ENCODE data around the gene FOXC2.
A peak's percentile ranks its signal among the peaks of the same experiment; 100 is the strongest.

Gene FOXC2

DNA sequence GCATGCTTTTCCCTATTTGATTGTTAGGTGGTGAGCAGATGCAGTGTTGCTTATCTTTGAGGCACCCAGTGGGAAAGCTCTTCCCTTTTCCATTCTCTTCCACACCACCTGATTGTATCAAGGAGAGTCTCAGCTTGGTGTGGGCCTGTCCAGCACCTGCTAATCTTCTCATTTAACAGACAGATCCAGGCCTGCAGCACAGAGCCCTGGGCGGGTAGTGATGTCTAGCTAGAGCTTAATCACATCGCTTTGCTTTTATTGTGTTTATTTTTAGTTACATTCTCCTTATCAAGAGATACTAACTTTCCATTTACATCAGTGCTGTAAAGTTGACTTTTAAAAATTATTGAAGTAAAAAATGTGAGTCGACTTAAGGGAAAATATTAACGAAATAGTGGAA, 35.9 kb downstream of the FOXC2 start:
- ChIA-PET CTCF (interaction anchor here (1.3 kb wide), 1 partner anchor 11 kb away, joined by 3 read pairs; no protein-coding TSS in a partner anchor), POLR2A (no interaction called here)
- no peak for DNase-seq (ENCODE audit: low read depth, low spot score)
- no peak overlapping the region for H3K4me3 ChIP-seq (ENCODE audit: low read depth, low read length)
- TF ChIP-seq, protein P1, sequence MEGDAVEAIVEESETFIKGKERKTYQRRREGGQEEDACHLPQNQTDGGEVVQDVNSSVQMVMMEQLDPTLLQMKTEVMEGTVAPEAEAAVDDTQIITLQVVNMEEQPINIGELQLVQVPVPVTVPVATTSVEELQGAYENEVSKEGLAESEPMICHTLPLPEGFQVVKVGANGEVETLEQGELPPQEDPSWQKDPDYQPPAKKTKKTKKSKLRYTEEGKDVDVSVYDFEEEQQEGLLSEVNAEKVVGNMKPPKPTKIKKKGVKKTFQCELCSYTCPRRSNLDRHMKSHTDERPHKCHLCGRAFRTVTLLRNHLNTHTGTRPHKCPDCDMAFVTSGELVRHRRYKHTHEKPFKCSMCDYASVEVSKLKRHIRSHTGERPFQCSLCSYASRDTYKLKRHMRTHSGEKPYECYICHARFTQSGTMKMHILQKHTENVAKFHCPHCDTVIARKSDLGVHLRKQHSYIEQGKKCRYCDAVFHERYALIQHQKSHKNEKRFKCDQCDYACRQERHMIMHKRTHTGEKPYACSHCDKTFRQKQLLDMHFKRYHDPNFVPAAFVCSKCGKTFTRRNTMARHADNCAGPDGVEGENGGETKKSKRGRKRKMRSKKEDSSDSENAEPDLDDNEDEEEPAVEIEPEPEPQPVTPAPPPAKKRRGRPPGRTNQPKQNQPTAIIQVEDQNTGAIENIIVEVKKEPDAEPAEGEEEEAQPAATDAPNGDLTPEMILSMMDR (IDR thresholded peaks at IDR 0.05; ENCODE audit: insufficient read depth, low read length, missing control alignments) = no peak

DNA sequence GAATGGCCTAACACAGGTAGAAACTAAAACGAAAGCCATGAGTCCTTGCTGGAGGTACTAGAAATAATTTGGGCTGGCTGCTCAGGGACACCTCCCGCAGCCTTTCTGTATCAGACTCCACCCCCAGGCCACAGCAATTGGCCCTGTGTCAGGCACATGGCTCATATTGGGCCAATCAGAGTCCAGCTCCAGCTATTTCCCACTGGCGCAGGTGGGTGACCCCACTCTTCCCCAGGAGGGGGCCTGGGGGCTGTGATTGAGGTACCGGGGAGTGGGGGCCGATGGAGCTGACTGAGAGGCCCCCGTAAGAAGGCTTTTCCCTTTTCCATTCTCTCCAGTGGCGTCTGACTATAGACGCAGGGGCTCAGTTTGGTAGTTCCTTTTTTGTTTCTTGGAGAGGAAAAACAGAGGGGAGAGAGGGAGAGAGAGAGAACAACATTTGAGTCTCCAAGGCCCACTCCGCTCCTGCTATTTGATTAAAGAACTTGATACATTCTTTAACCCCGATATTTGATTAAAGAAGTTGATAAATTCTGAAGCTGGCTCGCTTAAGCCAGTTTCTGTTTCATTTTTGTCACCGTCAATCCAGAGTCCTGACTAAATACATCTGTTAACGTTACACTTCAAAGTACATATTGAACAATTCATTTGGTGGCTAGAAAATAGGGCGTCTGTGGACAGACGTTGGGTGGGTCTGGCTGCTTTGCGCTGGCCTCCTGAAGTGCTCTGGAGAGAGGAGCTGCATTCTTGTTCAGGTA, 38.0 kb downstream of the FOXC2 start:
- TF ChIP-seq, protein P1 (IDR thresholded peaks at IDR 0.05; ENCODE audit: insufficient read depth, low read length, missing control alignments) = no peak
- no peak overlapping the region for H3K4me3 ChIP-seq (ENCODE audit: low read depth, low read length)
- no peak for DNase-seq (ENCODE audit: low read depth, low spot score)
- ChIA-PET CTCF (interaction anchor here (0.8 to 1.5 kb wide), 4 partner anchors 10 to 458 kb away, joined by 3 to 4 read pairs (median 4); no protein-coding TSS in a partner anchor), POLR2A (interaction anchor here (1.1 kb wide), 1 partner anchor 684 kb away, joined by 3 read pairs; no protein-coding TSS in a partner anchor)

DNA sequence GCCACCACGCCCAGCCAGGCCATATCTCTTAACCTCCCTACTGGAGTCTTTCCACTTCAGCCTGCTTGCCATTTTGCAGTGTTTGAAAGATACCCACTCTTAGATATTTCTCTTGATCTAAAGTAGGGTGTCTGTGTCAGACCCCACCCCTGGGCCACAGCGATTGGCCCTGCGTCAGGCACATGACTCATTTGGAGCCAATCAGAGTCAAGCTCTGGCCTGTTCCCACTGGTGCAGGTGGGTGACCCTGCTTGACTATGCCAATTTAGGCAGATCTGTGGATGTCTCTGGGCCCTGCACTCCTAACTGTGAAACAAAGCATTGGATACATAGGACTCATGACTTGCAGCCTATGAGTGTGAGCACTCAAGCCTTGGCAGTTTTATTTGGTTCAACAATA, 39.3 kb downstream of the FOXC2 start:
- ChIA-PET POLR2A (no interaction called here), CTCF (no interaction called here)
- H3K4me3 ChIP-seq (ENCODE audit: low read depth, low read length) = no peak overlapping the region
- TF ChIP-seq, protein P1 (IDR thresholded peaks at IDR 0.05; ENCODE audit: insufficient read depth, low read length, missing control alignments) = no peak
- no peak for DNase-seq (ENCODE audit: low read depth, low spot score)

DNA sequence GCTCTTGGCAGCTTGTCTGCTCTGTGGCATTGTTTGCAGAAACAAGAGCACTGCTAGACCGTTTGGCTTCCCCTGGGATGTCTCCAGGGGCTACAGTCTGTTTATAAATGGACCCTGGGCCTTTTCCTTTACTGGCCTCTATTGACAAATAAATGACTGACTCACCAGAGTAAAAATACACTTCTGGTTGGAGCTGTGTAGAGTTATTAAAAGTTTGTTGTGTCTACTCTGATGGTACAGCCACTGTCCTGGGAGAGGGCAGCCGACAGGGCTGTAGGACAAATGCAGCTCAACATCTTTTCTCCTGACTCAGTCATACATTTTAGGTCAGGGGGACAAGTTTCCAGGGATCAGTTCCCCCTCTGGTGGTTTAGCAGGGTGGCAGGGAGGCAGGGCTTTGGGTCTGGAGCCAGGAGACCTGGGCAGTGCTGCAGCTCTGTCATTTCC, 41.7 kb downstream of the FOXC2 start:
- CTCF ChIA-PET = interaction anchor here (0.6 to 1.2 kb wide), 3 partner anchors 13 to 454 kb away, joined by 3 to 4 read pairs (median 3); no protein-coding TSS in a partner anchor
- POLR2A ChIA-PET = interaction anchor here (1.2 to 1.6 kb wide), 3 partner anchors 31 to 72 kb away, joined by 3 to 4 read pairs (median 4); no protein-coding TSS in a partner anchor

DNA sequence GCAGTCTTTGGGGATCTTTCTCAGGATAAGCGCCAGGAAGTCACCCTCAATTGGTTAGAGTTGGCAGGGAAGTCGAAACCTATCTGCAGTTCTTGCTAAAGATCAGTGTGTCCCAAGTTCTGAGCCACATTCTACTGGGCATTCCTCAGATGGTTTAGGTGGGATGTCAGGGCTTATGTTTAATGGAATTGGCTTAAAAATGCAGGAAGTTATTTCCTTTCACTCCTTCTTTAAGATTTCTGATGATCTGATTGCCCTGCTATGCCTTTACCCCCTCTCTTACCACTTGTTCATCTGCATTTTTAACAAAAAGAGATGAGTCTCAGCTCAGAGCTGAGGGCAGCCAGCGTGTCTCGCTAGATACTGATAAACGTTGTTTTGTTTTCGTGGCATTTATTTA, 42.5 kb downstream of the FOXC2 start:
- TF ChIP-seq, protein P1 (IDR thresholded peaks at IDR 0.05; ENCODE audit: insufficient read depth, low read length, missing control alignments) = no peak
- ChIA-PET POLR2A (interaction anchor here (0.7 to 1.6 kb wide), 3 partner anchors 32 to 71 kb away, joined by 4 read pairs; no protein-coding TSS in a partner anchor), CTCF (interaction anchor here (1.2 kb wide), 1 partner anchor 14 kb away, joined by 4 read pairs; no protein-coding TSS in a partner anchor)
- no peak overlapping the region for H3K4me3 ChIP-seq (ENCODE audit: low read depth, low read length)
- DNase-seq (ENCODE audit: low read depth, low spot score) = peak; percentile 94

More for the DNA sequence above, 41.7 kb downstream of the FOXC2 start:
- no peak overlapping the region for H3K4me3 ChIP-seq (ENCODE audit: low read depth, low read length)
- no peak for DNase-seq (ENCODE audit: low read depth, low spot score)
- TF ChIP-seq, protein P1 (IDR thresholded peaks at IDR 0.05; ENCODE audit: insufficient read depth, low read length, missing control alignments) = no peak

DNA sequence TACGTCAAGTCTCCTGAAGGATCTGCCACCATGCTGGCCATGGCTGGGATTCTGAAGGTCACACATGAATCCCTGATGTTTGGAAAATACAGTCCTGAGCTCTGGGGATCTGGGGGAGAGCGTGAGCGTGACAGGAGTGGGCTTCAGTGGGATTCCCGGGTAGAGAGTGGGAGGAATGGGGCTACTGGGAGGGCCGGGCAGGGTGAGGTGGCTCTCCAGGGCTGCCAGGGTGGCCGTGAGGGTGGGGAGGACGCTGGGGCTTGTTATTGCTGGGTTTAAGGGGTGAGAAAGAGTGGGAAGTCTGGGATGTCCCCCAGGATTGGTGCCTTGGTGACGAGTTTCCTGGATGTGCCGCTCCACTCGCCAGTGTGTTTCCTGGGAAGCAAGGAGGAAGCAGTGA, 43.0 kb downstream of the FOXC2 start:
- TF ChIP-seq, protein P1 (IDR thresholded peaks at IDR 0.05; ENCODE audit: insufficient read depth, low read length, missing control alignments) = no peak
- ChIA-PET POLR2A (interaction anchor here (0.7 to 1.6 kb wide), 3 partner anchors 32 to 70 kb away, joined by 4 read pairs; no protein-coding TSS in a partner anchor), CTCF (no interaction called here)
- DNase-seq (ENCODE audit: low read depth, low spot score) = no peak
- no peak overlapping the region for H3K4me3 ChIP-seq (ENCODE audit: low read depth, low read length)

Measured in AG04449 (cell line).